Natural killer cell (primary cell): ENCODE data around the gene FKBP11. TPM values are rescaled to one million over a fixed set of nuclear protein-coding genes. Genes with fewer than 3 reads are reported as not detected.

Source experiments
- ATAC-seq, 3 donors: fragments of 150-1000 bp in 2 of 3; fragments of 200-7000 bp in 1 of 3; cut with Tn5 transposase; 1 replicate in 1 of 3; 2 replicates in 2 of 3; pipeline ENCODE4 v1.10.0; 2021; ENCODE audit warnings: mild to moderate bottlenecking in 2 of 3, moderate library complexity in 2 of 3
- DNase-seq, 2 donors: peaks; one replicate each; pipeline versions ENCODE4 v3.0.0 to v3.0.0-alpha.2; 2013 to 2021; ENCODE audit warnings: mixed read lengths in 1 of 2
- H3K27ac ChIP-seq: one replicate; pipeline ENCODE4 v1.5.1; 2013; ENCODE audit warnings: mild to moderate bottlenecking, low read length
- H3K27me3 ChIP-seq: one replicate; pipeline ENCODE4 v1.6.1; 2013; ENCODE audit warnings: low read length; ENCODE audit not compliant: control insufficient read depth, insufficient read depth
- H3K36me3 ChIP-seq: one replicate; pipeline ENCODE4 v1.6.1; 2013; ENCODE audit warnings: low read length; ENCODE audit not compliant: control insufficient read depth, insufficient read depth
- H3K4me1 ChIP-seq: one replicate; pipeline ENCODE4 v1.6.1; 2013; ENCODE audit warnings: low read length; ENCODE audit not compliant: control insufficient read depth, insufficient read depth
- H3K4me3 ChIP-seq: one replicate; pipeline ENCODE4 v1.5.1; 2013; ENCODE audit warnings: low read length
- H3K9me3 ChIP-seq: one replicate; pipeline ENCODE4 v1.6.1; 2013; ENCODE audit warnings: low read length; ENCODE audit not compliant: control insufficient read depth, insufficient read depth
- H3K27ac Mint-ChIP-seq, 2 donors: one replicate each; pipeline ENCODE4 v1.8.0; 2022; ENCODE audit warnings: mild to moderate bottlenecking in 2 of 2, mixed read lengths in 2 of 2, moderate library complexity in 1 of 2
- H3K27me3 Mint-ChIP-seq, 2 donors: one replicate each; pipeline ENCODE4 v1.8.0; 2022; ENCODE audit warnings: low read depth in 2 of 2, mixed read lengths in 2 of 2
- H3K36me3 Mint-ChIP-seq: one replicate; pipeline ENCODE4 v1.8.0; 2022; ENCODE audit warnings: mixed read lengths
- H3K4me1 Mint-ChIP-seq, 2 donors: one replicate each; pipeline ENCODE4 v1.8.0; 2022; ENCODE audit warnings: mixed read lengths in 2 of 2
- H3K4me3 Mint-ChIP-seq: one replicate; pipeline ENCODE4 v1.8.0; 2022; ENCODE audit warnings: mild to moderate bottlenecking, moderate library complexity, mixed read lengths
- H3K9me3 Mint-ChIP-seq, 2 donors: one replicate each; pipeline ENCODE4 v1.8.0; 2022; ENCODE audit warnings: mixed read lengths in 2 of 2
- CTCF ChIP-seq: fragments of 200-600 bp; IDR thresholded peaks from one replicate; pipeline ENCODE4 v1.8.0; 2022; ENCODE audit warnings: antibody characterized with exemption
- WGBS: methylation state at CpG from one replicate; pipeline ENCODE4 v1.1.7; 2013; ENCODE audit warnings: missing lambda C conversion rate; ENCODE audit not compliant: insufficient coverage; 5-methylcytosine and 5-hydroxymethylcytosine counted together
- intact Hi-C: fragments of 100-400 bp; cut with micrococcal nuclease; formaldehyde crosslinking; loops from one replicate; pipeline ENCODE4 v1.14.2; 2022
- total RNA-seq, 4 donors: library from RNA; stranded (reverse); fragments of 120-200 nt in 1 of 4; gene quantifications; one replicate each; pipeline versions ENCODE4 v1.2.3 to v1.2.4, GENCODE V29; 2013 to 2022

The FKBP11 gene
- total RNA-seq, 3 donors from 2014 or later (not counting 1 experiment from before 2014, with no cell fraction given) = 156 to 228 (median 218) TPM

GRCh38 chr12:48961331-48961730 lies 36.0 kb upstream of the FKBP11 start:
- H3K27ac Mint-ChIP-seq = no peak overlapping the region
- 60% methylated on average over 4 of the region's 4 CpGs for WGBS
- H3K9me3 Mint-ChIP-seq = no peaks in the 10 kb centered on the region
- H3K27me3 Mint-ChIP-seq = peaks cover 0 to 6% of the 10 kb centered on the region in 2 donors
- TF ChIP-seq CTCF = no peak
- ATAC-seq (no peak), DNase-seq (no peak)
- H3K4me1 Mint-ChIP-seq = peaks cover 10 to 18% of the 10 kb centered on the region in 2 donors
- Histone ChIP-seq H3K36me3 (no peaks in the 10 kb centered on the region), H3K27me3 (no peaks in the 10 kb centered on the region), H3K4me3 (no peak overlapping the region), H3K4me1 (peaks cover 11% of the 10 kb centered on the region), H3K9me3 (no peaks in the 10 kb centered on the region), H3K27ac (no peak overlapping the region)
- intact Hi-C loops = no loop called here
- no peaks in the 10 kb centered on the region for H3K36me3 Mint-ChIP-seq
- no peak overlapping the region for H3K4me3 Mint-ChIP-seq

DNA sequence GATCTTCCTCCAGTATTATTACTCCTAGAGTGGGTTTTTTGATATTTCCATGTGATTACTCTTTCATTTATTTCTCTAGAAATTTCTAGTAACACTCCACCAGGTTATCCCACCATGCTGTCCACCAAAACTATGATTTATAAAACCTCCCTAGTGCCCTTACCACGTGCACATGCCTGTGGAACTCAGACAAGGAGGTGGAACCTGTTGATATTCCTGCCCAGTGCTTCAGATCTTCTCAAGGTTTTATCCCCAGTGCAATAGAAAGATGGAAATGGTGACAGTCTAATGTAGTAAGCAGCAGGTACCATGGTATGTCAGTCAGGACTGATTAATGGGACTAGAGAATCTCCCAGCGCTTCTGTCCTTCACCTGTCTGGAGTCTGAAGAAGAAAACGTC lies 35.5 kb upstream of the FKBP11 start:
- Histone ChIP-seq H3K4me3 (no peak overlapping the region), H3K9me3 (no peaks in the 10 kb centered on the region), H3K36me3 (no peaks in the 10 kb centered on the region), H3K4me1 (peaks cover 16% of the 10 kb centered on the region), H3K27ac (no peak overlapping the region), H3K27me3 (no peaks in the 10 kb centered on the region)
- intact Hi-C loops = no loop called here
- Mint-ChIP-seq H3K27ac (no peak overlapping the region), H3K36me3 (no peaks in the 10 kb centered on the region), H3K4me3 (no peak overlapping the region), H3K4me1 (peaks cover 15 to 23% of the 10 kb centered on the region in 2 donors), H3K9me3 (no peaks in the 10 kb centered on the region), H3K27me3 (peaks cover 0 to 6% of the 10 kb centered on the region in 2 donors)
- DNase-seq (no peak), ATAC-seq (no peak)
- no peak for TF ChIP-seq CTCF
- 77% methylated on average over 3 of the region's 3 CpGs for WGBS

- TF ChIP-seq CTCF = no peak
- H3K4me1 Mint-ChIP-seq = peaks cover 39 to 44% of the 10 kb centered on the region in 2 donors
- WGBS = 19% methylated on average over 2 of the region's 3 CpGs
- peak overlapping the region; percentile 73 to 97 for H3K27ac Mint-ChIP-seq
- H3K36me3 Mint-ChIP-seq = no peaks in the 10 kb centered on the region
- Histone ChIP-seq H3K27me3 (no peaks in the 10 kb centered on the region), H3K9me3 (no peaks in the 10 kb centered on the region), H3K27ac (no peak overlapping the region), H3K36me3 (no peaks in the 10 kb centered on the region), H3K4me3 (no peak overlapping the region), H3K4me1 (peaks cover 17% of the 10 kb centered on the region)
- peak overlapping the region; percentile 90 for H3K4me3 Mint-ChIP-seq
- no peak for ATAC-seq
- peaks cover 0 to 5% of the 10 kb centered on the region in 2 donors for H3K27me3 Mint-ChIP-seq
- intact Hi-C loops = no loop called here
- H3K9me3 Mint-ChIP-seq = no peaks in the 10 kb centered on the region
- no peak for DNase-seq
These were observed 32.7 kb upstream of the FKBP11 start for GRCh38 chr12:48958049-48958388.
